Skeletal muscle satellite cell (primary cell): ENCODE results near the gene DCP1B.

ENCODE experiments used
- H3K27me3 ChIP-seq: 2 replicates; pipeline ENCODE4 v1.7.0; 2013; ENCODE audit warnings: low read length; ENCODE audit not compliant: control insufficient read depth, insufficient read depth
- H3K36me3 ChIP-seq: 2 replicates; pipeline ENCODE4 v1.7.0; 2013; ENCODE audit warnings: mild to moderate bottlenecking, control low read depth, low read length; ENCODE audit not compliant: insufficient read depth
- H3K4me1 ChIP-seq: 2 replicates; pipeline ENCODE4 v1.7.0; 2013; ENCODE audit warnings: low read length; ENCODE audit not compliant: control insufficient read depth, insufficient read depth
- H3K4me2 ChIP-seq: 2 replicates; pipeline ENCODE4 v1.7.0; 2013; ENCODE audit warnings: mild to moderate bottlenecking, low read length
- H3K4me3 ChIP-seq: 2 replicates; pipeline ENCODE4 v1.7.0; 2013; ENCODE audit warnings: low read length
- H3K9ac ChIP-seq: 2 replicates; pipeline ENCODE4 v1.7.0; 2013; ENCODE audit warnings: mild to moderate bottlenecking, low read depth, low read length, moderate library complexity
- H3K9me3 ChIP-seq: replicated peaks from 2 replicates; pipeline ENCODE4 v1.7.0; 2013; ENCODE audit warnings: mild to moderate bottlenecking, control low read depth, low read length

DCP1B gene

DNA sequence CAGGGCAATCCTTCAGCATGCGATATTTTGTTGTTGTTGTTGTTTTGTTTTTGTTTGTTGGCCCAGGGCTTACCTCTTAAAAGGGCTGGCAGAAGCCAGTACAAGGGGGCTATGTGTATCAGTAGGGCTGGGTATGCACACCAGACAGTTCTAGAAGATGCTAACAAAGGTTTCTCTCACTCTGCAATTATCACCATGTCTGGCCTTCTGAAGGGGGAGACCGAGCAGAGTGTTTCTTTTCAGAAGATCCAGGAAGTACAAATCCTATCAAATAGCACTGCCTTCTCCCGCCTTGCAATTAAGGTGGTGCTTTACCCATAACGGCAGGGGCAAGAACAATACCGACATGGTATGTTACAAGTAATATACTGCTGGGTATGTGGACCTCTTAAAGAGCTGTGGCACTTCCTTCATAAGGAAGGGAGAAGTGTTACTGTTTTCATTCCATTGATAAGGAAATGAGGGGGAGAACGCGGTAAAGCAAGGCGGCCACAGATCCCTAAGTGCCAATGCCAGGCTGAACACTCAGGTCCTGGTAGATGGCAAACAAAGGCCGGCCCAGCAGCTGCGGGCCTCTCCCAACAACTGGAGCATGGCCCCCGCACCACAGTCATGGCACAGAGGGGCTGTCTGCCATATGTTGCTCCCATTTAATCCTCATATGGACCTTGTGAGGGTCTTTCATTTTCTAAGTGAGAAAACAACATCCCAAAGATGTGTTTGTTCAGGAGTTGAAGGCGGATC lies 66.6 kb downstream of the DCP1B start:
- no peaks in the 10 kb centered on the region for H3K9me3 ChIP-seq
- no peaks in the 10 kb centered on the region for H3K27me3 ChIP-seq
- no peak overlapping the region for H3K4me3 ChIP-seq

DNA sequence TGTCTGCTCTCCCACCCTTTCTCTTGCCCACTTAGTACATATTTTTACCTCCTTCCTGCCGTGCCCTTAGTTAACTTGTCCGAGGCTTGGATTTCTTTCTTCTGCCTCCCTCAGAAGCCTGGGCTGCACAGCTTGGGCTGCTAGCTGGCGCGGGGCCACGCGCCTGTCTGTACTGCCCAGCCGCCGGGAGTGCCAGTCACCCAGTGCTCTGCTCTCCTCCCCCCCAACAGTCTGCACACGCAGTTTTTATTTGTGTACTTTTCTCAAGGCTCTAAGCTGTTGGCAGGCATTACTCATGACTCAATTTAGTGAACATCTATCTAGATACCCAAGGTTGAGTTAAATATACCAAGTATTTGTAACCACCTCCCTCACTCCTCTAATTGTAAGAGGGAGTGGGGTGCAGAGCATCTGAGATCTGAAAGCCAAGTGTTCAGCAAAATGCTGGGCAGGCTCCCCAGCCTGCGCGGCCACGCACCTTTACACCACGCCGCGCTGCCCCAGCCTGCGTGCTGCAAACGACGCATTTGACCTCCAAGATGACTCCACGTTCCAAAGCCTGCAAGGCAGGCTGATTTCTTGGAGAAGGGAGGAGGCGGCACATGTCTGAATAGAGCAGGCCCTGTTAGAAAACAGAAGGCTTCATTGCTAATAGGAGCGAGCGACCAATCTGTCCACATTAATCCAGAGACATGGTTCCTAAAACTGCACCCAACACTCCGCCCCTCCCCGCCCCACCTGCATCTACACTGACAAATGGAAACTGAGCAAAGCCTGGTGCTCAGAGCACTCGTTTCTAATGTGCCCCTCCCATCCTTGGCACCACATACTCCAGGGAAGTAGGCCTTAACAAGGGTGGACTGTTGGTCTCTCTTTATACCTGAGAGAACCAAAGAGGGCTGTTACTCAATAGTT lies 67.6 kb downstream of the DCP1B start:
- Histone ChIP-seq H3K4me1 (peaks cover 43% of the 10 kb centered on the region), H3K4me2 (peak overlapping the region; percentile 60), H3K9me3 (no peaks in the 10 kb centered on the region), H3K9ac (no peak overlapping the region), H3K27me3 (peaks cover 5% of the 10 kb centered on the region), H3K36me3 (peaks cover 11% of the 10 kb centered on the region), H3K4me3 (peak overlapping the region; percentile 1)

More for the DNA sequence above, 66.6 kb downstream of the DCP1B start:
- peaks cover 34% of the 10 kb centered on the region for H3K4me1 ChIP-seq
- no peak overlapping the region for H3K9ac ChIP-seq
- H3K36me3 ChIP-seq = peaks cover 11% of the 10 kb centered on the region
- H3K4me2 ChIP-seq = no peak overlapping the region

DNA sequence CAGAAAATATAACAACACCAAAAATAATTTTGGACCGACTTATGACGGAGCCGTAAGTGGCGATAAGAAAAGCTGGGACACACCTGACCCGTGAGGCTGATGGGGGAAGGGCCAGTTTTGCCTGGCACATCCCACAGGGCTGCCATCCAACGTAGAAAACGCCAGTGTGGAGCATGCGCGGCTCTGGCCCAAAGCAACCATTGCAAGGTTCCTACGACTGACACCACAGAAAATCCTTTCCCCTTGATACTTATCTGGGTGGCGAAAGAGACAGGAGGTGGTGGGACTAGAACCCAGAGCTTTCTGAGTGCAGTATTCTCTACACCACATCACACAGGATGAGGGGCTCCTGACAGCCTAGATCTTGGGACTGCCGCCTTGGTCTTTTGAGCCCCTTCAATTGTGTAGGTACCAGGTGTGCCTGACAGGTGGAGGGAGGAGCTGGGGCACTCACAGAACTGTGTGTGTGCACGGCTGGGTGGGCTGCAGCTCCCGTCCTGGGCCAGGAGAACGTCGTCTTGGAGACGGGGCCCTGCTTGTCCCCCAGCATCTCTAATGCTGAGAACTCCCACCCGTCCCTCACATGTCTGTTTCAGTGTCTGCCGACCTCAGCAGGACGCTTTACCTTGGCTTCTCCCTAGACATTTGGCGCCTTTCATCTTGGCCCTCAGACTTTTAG lies 68.4 kb downstream of the DCP1B start:
- H3K4me3 ChIP-seq = peak overlapping the region; percentile 1
- peak overlapping the region; percentile 60 for H3K4me2 ChIP-seq
- H3K36me3 ChIP-seq = peaks cover 11% of the 10 kb centered on the region
- peaks cover 7% of the 10 kb centered on the region for H3K27me3 ChIP-seq
- H3K4me1 ChIP-seq = peaks cover 43% of the 10 kb centered on the region
- no peaks in the 10 kb centered on the region for H3K9me3 ChIP-seq
- no peak overlapping the region for H3K9ac ChIP-seq

DNA sequence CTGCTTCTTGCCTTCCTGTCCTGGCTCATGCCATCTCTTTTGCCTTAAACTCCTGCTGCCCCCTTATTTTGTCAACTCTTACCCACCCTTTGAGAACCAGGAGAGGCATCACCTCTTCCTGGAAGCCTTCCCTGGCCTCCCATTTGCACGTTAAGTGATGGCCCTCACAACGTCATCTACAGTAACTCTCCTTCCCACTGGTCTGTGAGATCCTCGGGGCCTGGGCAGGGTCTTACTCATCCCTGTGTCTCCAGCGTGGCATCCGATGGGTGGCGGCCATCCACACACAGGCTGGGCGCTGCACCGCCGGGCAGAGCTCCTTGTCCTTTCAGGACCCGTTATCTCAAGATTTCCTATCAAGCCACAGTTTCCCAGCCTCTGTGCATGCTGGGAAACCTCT lies 69.0 kb downstream of the DCP1B start:
- Histone ChIP-seq H3K27me3 (peaks cover 7% of the 10 kb centered on the region), H3K4me2 (no peak overlapping the region), H3K9ac (no peak overlapping the region), H3K4me1 (peaks cover 43% of the 10 kb centered on the region), H3K9me3 (no peaks in the 10 kb centered on the region), H3K36me3 (peaks cover 11% of the 10 kb centered on the region), H3K4me3 (no peak overlapping the region)

DNA sequence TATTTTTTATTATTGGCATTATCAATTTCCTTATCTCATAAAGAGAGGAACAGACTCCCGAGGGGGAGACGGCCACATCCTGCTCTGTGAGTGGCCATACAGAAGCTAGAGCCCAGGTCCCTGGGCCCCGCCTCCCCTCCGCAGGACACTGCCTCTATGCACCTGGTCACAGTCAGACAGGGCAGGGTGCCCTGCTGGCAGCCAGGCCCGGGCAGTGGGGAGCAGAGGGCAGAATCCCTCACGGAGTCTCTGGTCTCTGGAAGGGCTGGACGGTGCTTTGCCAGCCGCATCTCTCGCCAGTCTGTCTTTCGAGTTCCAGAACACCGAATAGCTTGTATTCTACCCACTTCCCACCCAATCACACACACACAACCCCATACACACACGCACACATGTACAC lies 69.4 kb downstream of the DCP1B start:
- Histone ChIP-seq H3K4me2 (no peak overlapping the region), H3K9me3 (no peaks in the 10 kb centered on the region), H3K36me3 (peaks cover 11% of the 10 kb centered on the region), H3K4me1 (peaks cover 42% of the 10 kb centered on the region), H3K4me3 (no peak overlapping the region), H3K27me3 (peaks cover 7% of the 10 kb centered on the region), H3K9ac (no peak overlapping the region)

DNA sequence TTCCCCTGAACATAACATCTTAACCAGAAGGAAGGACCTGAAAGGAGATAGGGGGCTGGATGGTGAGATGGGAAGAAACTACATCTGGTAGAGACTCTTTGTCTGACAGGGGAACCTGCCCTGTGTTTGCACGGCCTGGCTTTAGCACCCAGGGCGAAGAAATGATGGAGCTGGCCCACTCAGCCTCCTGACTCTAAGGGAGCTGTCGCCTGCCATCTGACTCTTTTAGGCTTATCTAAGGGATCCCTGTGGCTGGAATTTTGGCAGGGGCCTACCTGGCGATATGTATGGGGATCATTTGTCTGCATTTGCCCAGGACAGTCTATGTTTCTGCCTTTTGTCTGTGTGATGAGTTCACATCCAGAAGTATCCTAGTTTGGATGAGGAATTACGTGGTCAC lies 70.2 kb downstream of the DCP1B start:
- no peak overlapping the region for H3K9ac ChIP-seq
- no peak overlapping the region for H3K4me2 ChIP-seq
- H3K9me3 ChIP-seq = no peaks in the 10 kb centered on the region
- peaks cover 39% of the 10 kb centered on the region for H3K4me1 ChIP-seq
- H3K4me3 ChIP-seq = no peak overlapping the region
- peaks cover 7% of the 10 kb centered on the region for H3K27me3 ChIP-seq
- H3K36me3 ChIP-seq = peaks cover 11% of the 10 kb centered on the region

DNA sequence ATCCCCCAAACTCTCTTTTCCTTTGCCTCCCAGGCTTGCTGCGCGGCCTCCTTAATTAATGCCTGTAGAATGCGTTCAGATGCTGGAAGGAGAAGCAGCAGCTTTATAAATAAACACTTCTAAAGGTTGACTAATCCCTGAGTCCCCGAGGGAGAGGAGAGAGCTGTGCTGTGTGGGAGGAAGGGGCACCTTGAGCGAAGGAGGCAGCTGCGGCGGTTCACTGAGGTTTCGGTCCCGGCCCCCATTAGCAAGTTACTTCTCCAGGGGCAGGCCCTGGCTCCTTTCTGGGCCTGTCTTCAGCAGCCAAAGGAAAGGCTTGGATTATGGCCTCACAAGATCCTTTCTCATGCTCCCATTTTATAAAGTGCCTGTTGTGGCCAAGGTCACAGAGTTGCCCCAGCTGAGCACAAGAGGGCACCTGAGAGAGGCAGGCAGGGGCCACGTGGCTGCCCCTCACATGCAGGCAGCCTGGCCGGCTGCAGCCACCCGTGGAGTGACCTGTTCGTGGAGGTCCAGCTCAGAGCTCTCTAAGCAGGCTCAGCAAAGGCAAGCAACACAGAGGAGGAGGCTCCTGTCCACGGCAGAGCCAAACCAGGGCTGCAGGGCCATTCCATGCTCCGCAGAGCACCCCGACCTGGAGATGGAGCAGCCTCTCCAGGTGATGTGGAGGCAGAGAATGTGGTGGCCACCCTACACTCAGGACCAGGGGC lies 70.8 kb downstream of the DCP1B start:
- H3K4me3 ChIP-seq = no peak overlapping the region
- H3K36me3 ChIP-seq = peaks cover 7% of the 10 kb centered on the region
- H3K27me3 ChIP-seq = peaks cover 10% of the 10 kb centered on the region
- H3K4me1 ChIP-seq = peaks cover 39% of the 10 kb centered on the region
- H3K4me2 ChIP-seq = peak overlapping the region; percentile 60
- H3K9me3 ChIP-seq = no peaks in the 10 kb centered on the region
- H3K9ac ChIP-seq = no peak overlapping the region

DNA sequence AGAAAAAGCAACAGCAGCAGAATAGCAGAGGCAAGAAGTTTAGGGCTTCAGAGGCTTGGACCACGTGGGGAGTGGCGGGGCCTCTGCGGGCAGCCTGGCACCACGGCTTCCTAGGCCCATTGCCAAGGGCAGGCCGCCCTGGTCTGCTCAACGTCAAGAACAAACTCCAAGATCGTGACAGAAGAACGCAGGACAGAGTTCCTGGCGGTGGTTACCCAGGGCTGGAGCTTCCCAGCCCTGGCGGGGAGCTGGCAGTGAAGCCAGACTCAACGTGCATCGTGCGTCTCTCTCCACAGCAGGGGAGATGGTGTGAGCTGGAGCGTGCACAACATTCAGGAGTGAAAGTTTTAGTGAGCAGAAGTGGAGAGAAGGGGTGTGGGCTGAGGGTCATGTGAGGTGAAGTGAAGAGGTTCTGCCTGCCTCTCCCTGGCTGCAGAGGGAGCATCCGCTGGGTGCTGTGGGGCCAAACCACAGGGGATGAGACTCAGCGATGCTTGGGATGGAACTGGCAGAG lies 71.9 kb downstream of the DCP1B start:
- Histone ChIP-seq H3K9ac (no peak overlapping the region), H3K4me2 (peak overlapping the region; percentile 60)

DNA sequence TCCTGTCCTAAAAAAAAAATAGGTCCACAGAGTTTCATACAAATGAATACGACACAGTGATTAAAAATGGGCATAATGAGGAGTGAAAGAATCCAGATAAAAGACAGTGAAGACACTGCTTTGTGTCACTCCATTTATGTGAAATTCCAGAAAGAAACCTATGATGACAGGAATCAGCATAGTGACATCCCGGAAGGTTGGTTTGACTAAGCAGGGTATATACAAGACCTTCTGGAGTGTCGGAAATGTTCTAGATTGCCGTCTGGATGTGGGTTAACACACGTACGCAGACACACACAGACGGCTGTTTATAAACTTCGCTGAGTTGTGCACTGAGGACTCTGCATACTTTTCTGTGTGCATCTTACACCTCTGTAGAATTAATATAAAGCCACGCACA lies 72.6 kb downstream of the DCP1B start:
- Histone ChIP-seq H3K27me3 (peaks cover 28% of the 10 kb centered on the region), H3K9me3 (no peaks in the 10 kb centered on the region), H3K4me1 (peaks cover 39% of the 10 kb centered on the region), H3K4me2 (no peak overlapping the region), H3K4me3 (no peak overlapping the region), H3K9ac (no peak overlapping the region), H3K36me3 (no peaks in the 10 kb centered on the region)

More for the DNA sequence above, 71.9 kb downstream of the DCP1B start:
- H3K4me1 ChIP-seq = peaks cover 44% of the 10 kb centered on the region
- H3K9me3 ChIP-seq = no peaks in the 10 kb centered on the region
- peaks cover under 1% of the 10 kb centered on the region for H3K36me3 ChIP-seq
- H3K27me3 ChIP-seq = peaks cover 21% of the 10 kb centered on the region
- H3K4me3 ChIP-seq = no peak overlapping the region

DNA sequence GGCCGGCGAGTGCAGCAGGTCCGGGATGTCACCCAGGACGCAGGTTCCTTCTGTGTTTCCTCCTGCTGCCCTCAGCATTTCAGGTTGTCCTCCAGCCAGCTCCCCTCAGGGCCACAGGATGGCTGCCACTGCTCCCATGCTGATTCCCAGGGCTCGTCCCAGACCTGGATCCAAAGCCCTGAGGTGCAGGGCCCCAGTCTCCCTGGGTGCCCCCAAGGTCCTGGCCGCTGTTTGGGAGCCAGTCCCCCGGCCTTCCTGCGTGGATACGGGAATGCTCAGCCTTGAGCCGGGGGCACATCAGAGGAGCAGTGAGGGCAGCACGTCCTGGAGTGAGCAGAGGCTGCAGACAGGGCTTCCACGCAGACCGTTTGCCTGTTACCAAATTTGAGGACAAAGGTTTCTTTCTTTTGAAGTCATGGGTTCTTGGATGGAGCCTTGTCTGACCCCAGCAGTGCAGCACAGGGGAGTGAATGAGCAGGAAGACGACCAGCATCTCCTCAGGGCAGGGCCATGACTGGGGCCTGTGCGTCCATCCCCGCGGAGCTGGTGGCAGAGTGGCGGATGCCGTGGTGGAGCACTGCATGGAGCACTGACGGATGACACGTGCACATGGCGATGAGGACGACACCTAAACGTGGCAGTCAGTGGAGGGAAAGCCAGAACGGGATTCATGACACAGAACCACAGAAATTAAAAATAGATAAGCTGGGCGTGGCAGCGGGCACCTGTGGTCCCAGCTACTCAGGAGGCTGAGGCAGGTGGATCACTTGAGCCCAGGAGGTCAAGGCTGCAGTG lies 73.3 kb downstream of the DCP1B start:
- H3K36me3 ChIP-seq = no peaks in the 10 kb centered on the region
- H3K9me3 ChIP-seq = no peaks in the 10 kb centered on the region
- peaks cover 35% of the 10 kb centered on the region for H3K27me3 ChIP-seq
- H3K9ac ChIP-seq = no peak overlapping the region
- no peak overlapping the region for H3K4me3 ChIP-seq
- no peak overlapping the region for H3K4me2 ChIP-seq
- H3K4me1 ChIP-seq = peaks cover 34% of the 10 kb centered on the region
